Measurements from ENCODE around the gene PSMD13.
A peak's percentile ranks its signal among the peaks of the same experiment; 100 is the strongest.
"Not testable (repeated sequence)": the region's sequence is repeated elsewhere in the genome, so short reads cannot be mapped to it uniquely, and the experiment has no call there.

PSMD13 gene

GRCh38 chr11:249062-249461 lies 12.3 kb downstream of the PSMD13 start:
- DNase-seq (ENCODE audit: low read depth, low spot score), result no peak

GRCh38 chr11:250274-250673 lies 13.5 kb downstream of the PSMD13 start:
- no peak for DNase-seq (ENCODE audit: low read depth, low spot score)

- peak; percentile 58 for DNase-seq (ENCODE audit: low read depth, low spot score)
These were observed 14.0 kb downstream of the PSMD13 start for GRCh38 chr11:250740-251299.

- DNase-seq (ENCODE audit: low read depth, low spot score), result no peak
These were observed 14.8 kb downstream of the PSMD13 start for GRCh38 chr11:251550-251949.

GRCh38 chr11:252666-253065 lies 15.9 kb downstream of the PSMD13 start:
- DNase-seq (ENCODE audit: low read depth, low spot score), result no peak

GRCh38 chr11:253160-253885 lies 16.5 kb downstream of the PSMD13 start:
- DNase-seq (ENCODE audit: low read depth, low spot score), result no peak

- no peak for DNase-seq (ENCODE audit: low read depth, low spot score)
These were observed 17.1 kb downstream of the PSMD13 start for GRCh38 chr11:253886-254270.

GRCh38 chr11:255176-255575 lies 18.4 kb downstream of the PSMD13 start:
- no peak for DNase-seq (ENCODE audit: low read depth, low spot score)

GRCh38 chr11:255816-256215 lies 19.0 kb downstream of the PSMD13 start:
- no peak for DNase-seq (ENCODE audit: low read depth, low spot score)

GRCh38 chr11:256952-257737 lies 20.4 kb downstream of the PSMD13 start:
- no peak for DNase-seq (ENCODE audit: low read depth, low spot score)

GRCh38 chr11:257766-258493 lies 21.2 kb downstream of the PSMD13 start:
- no peak for DNase-seq (ENCODE audit: low read depth, low spot score)

GRCh38 chr11:259413-259812 lies 22.6 kb downstream of the PSMD13 start:
- DNase-seq (ENCODE audit: low read depth, low spot score), result no peak

GRCh38 chr11:261624-262023 lies 24.8 kb downstream of the PSMD13 start:
- DNase-seq (ENCODE audit: low read depth, low spot score), result no peak

- DNase-seq (ENCODE audit: low read depth, low spot score), result no peak
These were observed 30.1 kb downstream of the PSMD13 start for GRCh38 chr11:266676-267439.

- no peak for DNase-seq (ENCODE audit: low read depth, low spot score)
These were observed 30.8 kb downstream of the PSMD13 start for GRCh38 chr11:267491-267994.

- DNase-seq (ENCODE audit: low read depth, low spot score), result not testable (repeated sequence)
These were observed 32.0 kb downstream of the PSMD13 start for GRCh38 chr11:268716-269145.

GRCh38 chr11:269146-269890 lies 32.5 kb downstream of the PSMD13 start:
- no peak for DNase-seq (ENCODE audit: low read depth, low spot score)

- DNase-seq (ENCODE audit: low read depth, low spot score), result no peak
These were observed 33.9 kb downstream of the PSMD13 start for GRCh38 chr11:270451-271318.

- DNase-seq (ENCODE audit: low read depth, low spot score), result no peak
These were observed 34.5 kb downstream of the PSMD13 start for GRCh38 chr11:271319-271715.
